GM19043 (cell line): ENCODE data around the gene CIB2.
"Not testable (repeated sequence)": the region's sequence is repeated elsewhere in the genome, so short reads cannot be mapped to it uniquely, and the experiment has no call there.

Source experiments
- ATAC-seq: cut with Tn5 transposase; IDR thresholded peaks from one replicate; pipeline ENCODE4 v1.9.1; 2021; ENCODE audit warnings: low read depth; ENCODE audit not compliant: unreplicated experiment

The CIB2 gene

DNA sequence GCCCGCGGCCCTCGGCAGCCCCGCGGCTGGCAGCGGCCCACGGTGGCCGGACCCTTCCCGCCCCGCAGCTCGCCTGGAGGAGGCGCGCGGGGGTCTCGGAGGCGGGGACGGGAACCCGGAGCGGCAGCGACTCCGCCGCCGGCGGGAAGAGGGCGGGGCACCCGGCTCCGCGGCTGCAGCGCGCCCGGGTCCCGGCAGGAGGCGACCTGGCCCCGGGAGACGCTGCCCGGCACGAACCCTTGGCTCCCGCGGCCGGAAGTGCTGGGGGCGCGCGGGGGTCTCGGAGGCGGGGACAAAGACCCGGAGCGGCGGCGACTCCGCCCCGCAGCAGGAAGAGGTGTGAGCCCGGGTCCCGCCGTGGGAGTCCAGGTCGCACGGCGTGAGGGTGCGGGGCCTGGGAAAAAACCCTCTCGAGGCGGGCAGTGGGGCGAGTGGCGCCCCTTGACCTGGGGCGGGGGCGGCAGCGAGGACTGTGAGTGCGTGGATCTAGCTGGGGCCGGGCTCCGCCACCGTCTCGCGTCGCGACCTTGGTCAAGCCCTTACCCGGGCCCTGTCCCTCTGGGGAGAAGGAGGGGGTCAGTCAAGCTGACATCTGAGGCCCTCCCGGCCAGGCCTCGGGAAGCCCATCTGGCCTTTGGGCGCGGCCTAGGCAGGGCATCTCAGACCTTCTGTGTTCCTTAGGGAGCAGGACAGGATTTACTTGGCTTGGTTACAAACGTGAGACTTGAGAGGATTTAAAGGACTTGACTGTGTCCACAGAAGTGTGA lies at the start of gene CIB2:
Gene CIB2, minus strand, starts transcription at position 151 of the 767 bp plus-strand sequence. CDS start 230 bp downstream, outside the sequence.
- ATAC-seq, result peak; percentile 71

DNA sequence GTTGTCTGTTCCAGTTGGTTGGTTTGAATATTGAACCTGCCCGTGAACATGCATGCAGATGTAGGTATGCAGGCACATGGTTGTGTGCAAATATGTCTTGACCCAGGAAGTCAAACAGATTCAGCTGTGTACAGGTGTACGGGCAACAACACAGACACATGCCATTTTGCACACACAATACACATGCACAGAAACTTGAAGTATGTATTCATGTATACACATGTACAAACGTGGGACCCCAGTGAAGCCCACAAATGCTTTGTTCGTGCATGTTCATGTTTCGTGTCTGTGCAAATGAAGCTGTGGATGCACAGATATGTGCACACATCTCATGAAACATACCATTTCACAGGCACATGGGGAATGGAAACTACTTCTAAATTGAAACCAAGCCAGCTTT lies 48.7 kb upstream of the CIB2 start:
- no peak for ATAC-seq

- no peak for ATAC-seq
Measured at GRCh38 chr15:78179286-78179840, 48.1 kb upstream of the CIB2 start.

DNA sequence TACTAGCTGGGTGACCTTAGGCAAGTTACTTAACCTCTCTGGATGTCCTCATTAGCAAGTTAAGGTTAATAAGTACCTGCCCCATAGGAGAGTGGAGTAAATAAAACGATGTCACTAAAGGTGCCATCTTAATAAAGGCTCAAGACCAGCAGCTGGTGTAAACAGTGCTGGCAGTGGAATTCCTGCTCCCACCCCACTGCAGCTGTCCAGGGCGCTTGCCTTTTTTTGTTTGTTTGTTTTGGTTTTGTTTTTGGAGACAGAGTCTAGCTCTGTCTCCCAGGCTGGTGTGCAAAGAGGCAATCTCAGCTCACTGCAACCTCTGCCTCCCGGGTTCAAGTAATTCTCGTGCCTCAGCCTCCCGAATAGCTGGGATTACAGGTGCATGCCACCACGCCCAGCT lies 46.8 kb upstream of the CIB2 start:
- no peak for ATAC-seq

DNA sequence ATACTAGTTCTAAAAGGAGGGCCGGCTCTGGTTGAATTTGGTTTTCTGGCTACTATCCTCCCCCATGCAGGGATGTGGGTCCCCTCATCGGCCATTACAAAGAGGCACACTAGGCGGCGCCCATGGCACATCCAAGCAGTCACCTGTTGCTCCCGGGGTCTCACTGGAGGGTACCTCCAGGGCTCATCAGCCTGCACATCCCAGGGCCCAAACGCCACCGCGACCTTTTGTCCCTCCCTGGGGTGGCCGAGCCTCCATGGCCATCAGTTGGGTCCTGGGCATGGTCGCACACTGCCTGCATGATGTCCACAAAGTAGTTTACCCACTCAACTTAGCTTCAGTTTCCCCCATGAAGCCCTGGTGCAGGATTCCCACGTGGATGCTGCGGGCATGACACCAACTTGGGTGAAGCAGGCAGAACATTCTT lies 46.2 kb upstream of the CIB2 start:
- no peak for ATAC-seq

GRCh38 chr15:78175330-78175729 lies 44.1 kb upstream of the CIB2 start:
- ATAC-seq, result no peak

- no peak for ATAC-seq
Measured at GRCh38 chr15:78174401-78174800, 43.2 kb upstream of the CIB2 start.

DNA sequence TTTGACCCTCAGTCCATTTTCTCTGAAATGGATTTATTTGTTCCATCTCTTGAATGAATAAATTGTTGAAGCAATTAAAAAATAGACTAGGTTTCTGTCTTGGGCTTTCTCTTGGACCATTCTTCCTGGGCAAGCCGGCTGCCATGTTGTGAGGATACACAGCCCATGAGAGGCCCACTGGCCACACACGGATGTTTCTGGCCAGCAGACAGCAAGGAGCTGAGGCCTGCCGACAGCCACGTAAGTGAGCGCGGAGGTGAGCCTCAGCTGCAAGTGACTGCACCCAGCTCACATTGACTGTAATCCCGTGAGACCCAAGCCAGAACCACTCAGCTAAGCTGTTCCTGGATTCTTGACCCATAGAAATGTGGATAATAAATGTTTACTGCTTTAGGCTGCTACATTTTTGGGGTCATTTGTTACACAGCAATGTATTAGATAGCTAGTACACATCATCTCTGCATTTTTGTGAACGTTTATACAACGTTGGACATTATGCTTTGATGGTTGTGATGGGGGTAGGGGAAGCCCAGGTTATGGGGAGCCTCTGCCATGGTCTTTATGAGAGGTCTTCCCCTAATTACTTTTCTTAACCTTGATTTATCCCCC lies 40.7 kb upstream of the CIB2 start:
- ATAC-seq, result no peak

DNA sequence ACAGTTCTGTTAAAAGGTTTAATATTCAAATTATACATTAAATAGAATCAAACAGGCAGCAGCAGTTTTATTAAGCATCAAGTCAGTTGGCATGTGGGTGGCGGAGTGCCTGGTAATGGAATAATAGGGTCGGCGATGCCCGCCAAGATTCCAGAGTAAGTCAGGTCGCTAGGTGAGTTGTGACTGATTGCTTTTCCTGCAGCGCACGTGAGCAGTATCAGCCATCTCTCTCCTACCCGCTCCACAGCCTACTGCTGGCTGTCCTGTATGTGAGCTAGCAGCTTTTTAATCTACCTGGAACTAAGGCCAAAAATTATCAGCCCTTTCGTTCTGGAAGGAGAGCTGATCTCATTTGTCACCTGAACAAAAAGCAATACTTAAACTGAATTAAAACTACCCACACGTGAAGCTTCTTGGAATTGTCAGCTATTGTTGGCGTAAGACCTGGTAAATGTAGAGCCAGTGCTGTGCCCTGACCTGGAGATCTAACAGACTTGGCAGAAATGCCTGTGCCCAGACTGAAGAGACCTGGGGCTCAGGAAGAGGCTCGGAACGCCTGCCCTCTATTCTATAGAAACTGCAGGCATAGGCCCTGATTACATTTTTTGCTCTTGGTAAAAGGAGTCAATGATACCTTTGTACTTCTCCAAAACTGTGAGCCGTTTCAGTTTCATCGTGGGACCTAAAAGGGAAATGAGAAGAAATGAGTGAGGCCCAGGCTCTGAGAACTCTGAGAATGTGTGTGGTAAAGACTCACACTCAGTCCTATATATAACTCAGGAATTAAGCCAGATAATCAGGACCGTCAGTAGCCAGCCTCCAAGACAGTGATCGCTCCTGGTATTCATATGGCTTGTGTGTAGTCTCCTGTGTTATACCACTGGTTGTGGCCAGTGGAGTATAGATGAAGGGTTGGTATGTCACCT lies 39.9 kb upstream of the CIB2 start:
- peak; percentile 60 for ATAC-seq

DNA sequence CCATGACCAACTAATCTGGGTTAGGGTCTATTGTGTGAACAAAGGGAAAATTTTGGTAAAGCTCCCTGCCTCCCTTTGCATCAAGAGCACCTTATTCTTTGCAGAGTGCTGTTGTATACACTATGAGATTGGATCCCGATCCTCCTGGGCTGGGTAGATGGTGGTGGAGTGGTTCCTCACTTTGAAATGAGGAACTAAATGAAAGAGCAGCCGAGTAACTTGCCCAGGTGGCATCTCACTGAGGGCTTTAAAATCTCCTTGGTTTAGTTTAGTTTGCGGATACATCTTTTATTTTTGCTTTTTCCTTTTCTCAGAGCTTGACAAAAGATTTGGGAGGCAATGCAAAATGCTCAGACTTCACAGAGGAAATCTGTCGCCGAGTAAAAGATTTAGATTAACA lies 37.4 kb upstream of the CIB2 start:
- ATAC-seq, result no peak

GRCh38 chr15:78167227-78167888 lies 36.1 kb upstream of the CIB2 start:
- peak; percentile 75 for ATAC-seq

DNA sequence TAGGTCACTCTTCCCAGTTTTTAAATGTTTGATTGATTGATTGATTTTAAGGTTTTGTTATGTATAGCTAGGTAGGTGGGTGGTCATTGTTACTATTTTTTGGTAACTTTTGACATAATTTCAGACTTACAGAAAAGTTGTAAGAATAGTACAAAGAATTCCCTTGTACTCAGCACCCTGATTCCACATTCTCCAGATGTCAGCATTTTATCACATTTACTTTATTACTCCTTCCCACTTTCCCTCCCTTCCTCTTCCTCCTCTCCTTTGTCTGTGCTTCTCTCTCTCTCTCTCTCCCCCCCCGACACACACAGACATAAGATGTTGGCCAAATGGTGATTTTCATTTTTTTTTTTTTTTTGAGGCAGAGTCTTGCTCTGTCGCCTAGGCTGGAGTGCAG lies 32.8 kb upstream of the CIB2 start:
- no peak for ATAC-seq

DNA sequence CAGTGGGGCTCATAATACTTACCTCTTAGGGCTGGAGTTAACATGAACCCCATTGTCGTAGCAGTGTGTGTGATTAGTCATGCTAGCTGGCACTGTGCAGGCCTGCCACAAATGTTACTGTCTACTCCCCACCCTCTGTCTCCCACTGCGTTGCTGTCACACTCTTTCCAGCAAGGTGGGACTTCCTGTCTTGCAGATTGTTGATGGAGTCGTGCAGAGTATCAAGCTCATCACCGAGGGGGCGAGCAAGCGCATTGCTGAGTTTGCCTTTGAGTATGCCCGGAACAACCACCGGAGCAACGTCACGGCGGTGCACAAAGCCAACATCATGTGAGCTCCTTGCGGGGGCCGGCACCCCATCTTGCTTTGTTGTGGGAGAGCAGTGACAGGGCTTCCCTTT lies 30.8 kb upstream of the CIB2 start:
- no peak for ATAC-seq

GRCh38 chr15:78159395-78159794 lies 28.1 kb upstream of the CIB2 start:
- ATAC-seq, result no peak

GRCh38 chr15:78157203-78157602 lies 26.0 kb upstream of the CIB2 start:
- no peak for ATAC-seq

- no peak for ATAC-seq
Measured at GRCh38 chr15:78156653-78157052, 25.4 kb upstream of the CIB2 start.

DNA sequence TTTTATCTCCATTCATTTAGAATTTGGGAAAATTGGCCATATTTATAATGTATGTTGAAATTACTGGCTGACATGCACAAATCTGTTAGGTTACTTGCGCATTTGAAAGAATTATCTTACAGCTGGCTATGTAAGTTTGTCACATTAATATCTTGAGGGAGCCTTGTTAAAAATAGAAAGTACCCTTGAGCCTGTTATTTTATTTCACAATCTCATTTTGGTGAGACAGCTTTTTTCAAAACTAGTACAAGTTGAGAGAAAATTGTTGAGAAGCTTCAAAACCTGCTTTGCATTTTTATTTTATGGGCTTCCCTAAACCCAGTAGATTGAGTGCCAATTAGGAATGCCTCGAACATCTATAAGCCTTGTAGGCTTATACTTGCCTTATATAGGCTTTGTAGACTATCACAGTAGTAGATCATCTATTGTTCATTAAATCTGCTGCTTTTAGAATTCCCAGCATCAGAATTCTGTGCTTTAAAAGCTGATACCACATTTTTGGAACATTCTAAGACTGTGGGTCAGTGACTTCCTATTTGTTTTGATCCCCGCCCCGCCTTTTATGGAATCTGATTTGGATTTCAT lies 24.2 kb upstream of the CIB2 start:
- ATAC-seq, result no peak

GRCh38 chr15:78154955-78155354 lies 23.7 kb upstream of the CIB2 start:
- no peak for ATAC-seq

- not testable (repeated sequence) for ATAC-seq
Measured at GRCh38 chr15:78151075-78151474, 19.8 kb upstream of the CIB2 start.
